NCI-H69 (cell line): ENCODE data around the gene CYTH2.

ENCODE experiments used
- DNase-seq: peaks from one replicate; lab custom pipeline; 2025; lab: John Stamatoyannopoulos, UW

Gene CYTH2

GRCh38 chr19:48469289-48469881, at the start of gene CYTH2:
Gene CYTH2, plus strand, starts transcription at chr19:48469369. Its CDS starts 139 bp downstream, at chr19:48469508.
- DNase-seq = peak; percentile 91

GRCh38 chr19:48421548-48421947, 47.6 kb upstream of the CYTH2 start:
- DNase-seq = peak; percentile 56

GRCh38 chr19:48424694-48425219, 44.4 kb upstream of the CYTH2 start:
- DNase-seq = peak; percentile 27

- DNase-seq = no peak
These were observed 40.5 kb upstream of the CYTH2 start for GRCh38 chr19:48428670-48429069.

GRCh38 chr19:48433337-48433736, 35.8 kb upstream of the CYTH2 start:
- DNase-seq = no peak

GRCh38 chr19:48436586-48436985, 32.6 kb upstream of the CYTH2 start:
- no peak for DNase-seq

GRCh38 chr19:48441360-48442050, 27.7 kb upstream of the CYTH2 start:
- DNase-seq = no peak

- DNase-seq = no peak
These were observed 26.8 kb upstream of the CYTH2 start for GRCh38 chr19:48442116-48443035.

- peak; percentile 69 for DNase-seq
These were observed 25.9 kb upstream of the CYTH2 start for GRCh38 chr19:48443256-48443655.

GRCh38 chr19:48443731-48444128, 25.4 kb upstream of the CYTH2 start:
- peak; percentile 63 for DNase-seq

GRCh38 chr19:48444129-48444935, 24.8 kb upstream of the CYTH2 start:
- DNase-seq = peak; percentile 68

GRCh38 chr19:48444936-48445200, 24.3 kb upstream of the CYTH2 start:
- peak; percentile 74 for DNase-seq

GRCh38 chr19:48445256-48445605, 23.9 kb upstream of the CYTH2 start:
- peak; percentile 96 for DNase-seq

- DNase-seq = peak; percentile 100
These were observed 23.3 kb upstream of the CYTH2 start, which contains the start of gene GRWD1 for GRCh38 chr19:48445606-48446481. Gene GRWD1, plus strand, starts transcription at chr19:48445983. Its CDS starts 23 bp downstream, at chr19:48446006.

- DNase-seq = no peak
These were observed 22.6 kb upstream of the CYTH2 start for GRCh38 chr19:48446579-48446978.

- DNase-seq = no peak
These were observed 20.6 kb upstream of the CYTH2 start for GRCh38 chr19:48448563-48448962.

GRCh38 chr19:48450441-48450840, 18.7 kb upstream of the CYTH2 start:
- no peak for DNase-seq

GRCh38 chr19:48450863-48451262, 18.3 kb upstream of the CYTH2 start:
- DNase-seq = no peak

- no peak for DNase-seq
These were observed 17.5 kb upstream of the CYTH2 start for GRCh38 chr19:48451624-48452023.

- no peak for DNase-seq
These were observed 16.6 kb upstream of the CYTH2 start for GRCh38 chr19:48452289-48453190.
